Stimulated activated memory B cell treated with anti-CD40 and anti-IgM and Interleukin-4, amounts not matched to agents 10 μg/mL and 1 μg/mL and 100 μg/mL, for 72 hours (primary cell): ENCODE data around the gene OGFOD2.
"Not testable (repeated sequence)": the region's sequence is repeated elsewhere in the genome, so short reads cannot be mapped to it uniquely, and the experiment has no call there.

Experiments
- ATAC-seq: fragments of 150-1000 bp; cut with Tn5 transposase; 2 replicates; pipeline ENCODE4 v1.10.0; 2021
- H3K27ac Mint-ChIP-seq: one replicate; pipeline ENCODE4 v1.8.0; 2022; ENCODE audit warnings: mild to moderate bottlenecking, mixed read lengths
- H3K27me3 Mint-ChIP-seq: one replicate; pipeline ENCODE4 v1.8.0; 2022; ENCODE audit warnings: mixed read lengths
- H3K36me3 Mint-ChIP-seq: one replicate; pipeline ENCODE4 v1.8.0; 2022; ENCODE audit warnings: mixed read lengths
- H3K4me1 Mint-ChIP-seq: one replicate; pipeline ENCODE4 v1.8.0; 2022; ENCODE audit warnings: mixed read lengths
- H3K4me3 Mint-ChIP-seq: one replicate; pipeline ENCODE4 v1.8.0; 2022; ENCODE audit warnings: mild to moderate bottlenecking, moderate library complexity, mixed read lengths
- H3K9me3 Mint-ChIP-seq: one replicate; pipeline ENCODE4 v1.8.0; 2022; ENCODE audit warnings: mixed read lengths

The OGFOD2 gene

DNA sequence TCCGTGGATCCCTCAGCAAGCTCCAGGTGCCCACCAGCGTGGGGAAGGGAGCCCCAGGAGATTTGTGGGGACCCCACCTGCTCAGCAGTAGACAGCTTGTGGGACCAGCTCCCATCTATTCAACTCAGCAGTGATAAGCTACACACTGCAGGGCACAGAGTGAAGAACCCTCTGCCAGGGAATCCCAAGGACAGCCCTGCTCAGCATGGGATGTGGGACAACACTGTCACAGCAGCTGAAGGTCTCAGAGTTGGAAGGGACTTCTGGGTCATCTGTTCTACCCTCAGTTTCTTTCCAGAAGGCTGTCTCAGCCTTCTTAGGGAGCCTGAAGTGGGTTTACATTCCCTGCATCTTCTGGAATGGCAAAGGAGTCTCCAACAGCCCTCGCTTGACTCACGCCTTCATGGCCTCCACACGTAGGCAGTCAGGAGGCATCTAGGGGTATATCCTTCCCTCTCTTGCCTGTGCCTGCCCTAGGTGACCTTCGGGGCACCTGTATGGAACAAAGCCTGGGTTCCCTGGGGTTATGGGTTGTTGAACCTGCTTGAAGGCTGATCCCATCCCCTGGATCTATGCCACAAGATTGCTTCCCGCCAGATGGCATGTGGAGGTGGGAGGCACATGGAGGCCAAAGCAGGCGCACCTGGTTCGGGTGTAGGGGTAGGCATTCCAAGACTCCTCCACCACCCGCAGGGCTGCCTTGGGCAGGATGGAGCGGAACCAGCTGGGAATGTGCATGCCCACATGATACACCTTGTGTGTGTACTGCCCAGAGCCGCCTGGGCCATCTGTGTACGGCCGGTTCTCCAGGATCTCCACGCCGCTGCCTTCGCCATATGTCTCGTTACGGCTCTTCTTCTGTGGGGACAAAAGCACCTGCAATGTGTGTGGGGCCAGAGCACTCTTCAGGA lies 38.4 kb downstream of the OGFOD2 start:
- H3K9me3 Mint-ChIP-seq, result no peaks in the 10 kb centered on the region
- H3K4me1 Mint-ChIP-seq, result peaks cover 7% of the 10 kb centered on the region
- ATAC-seq, result no peak
- H3K27me3 Mint-ChIP-seq, result no peaks in the 10 kb centered on the region
- no peak overlapping the region for H3K27ac Mint-ChIP-seq
- no peak overlapping the region for H3K4me3 Mint-ChIP-seq
- H3K36me3 Mint-ChIP-seq, result peaks cover 21% of the 10 kb centered on the region

GRCh38 chr12:123014473-123014872 lies 39.4 kb downstream of the OGFOD2 start:
- not testable (repeated sequence) for H3K4me3 Mint-ChIP-seq, ATAC-seq

DNA sequence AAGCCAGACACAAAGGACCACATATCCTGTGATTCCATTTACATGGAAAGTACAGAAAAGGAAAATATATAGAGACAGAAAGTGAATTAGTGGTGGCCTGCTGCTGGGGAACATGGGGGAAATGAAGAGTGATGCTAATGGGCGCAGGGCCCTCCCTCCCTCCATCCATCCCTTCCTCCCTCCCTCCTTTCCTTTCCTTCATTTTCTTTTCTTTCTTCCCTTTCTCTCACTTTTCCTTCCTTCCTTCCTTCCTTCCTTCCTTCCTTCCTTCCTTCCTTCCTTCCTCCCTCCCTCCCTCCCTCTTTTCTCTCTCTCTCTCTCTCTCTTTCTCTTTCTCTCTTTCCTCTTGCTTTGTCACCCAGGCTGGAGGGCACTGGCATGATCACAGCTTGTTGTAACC lies 42.7 kb downstream of the OGFOD2 start:
- Mint-ChIP-seq H3K4me1 (peaks cover 7% of the 10 kb centered on the region), H3K27me3 (no peaks in the 10 kb centered on the region), H3K9me3 (no peaks in the 10 kb centered on the region), H3K27ac (no peak overlapping the region), H3K36me3 (peaks cover 10% of the 10 kb centered on the region), H3K4me3 (no peak overlapping the region)
- ATAC-seq, result no peak

More at GRCh38 chr12:123014473-123014872, 39.4 kb downstream of the OGFOD2 start:
- not testable (repeated sequence) for H3K4me1 Mint-ChIP-seq, H3K9me3 Mint-ChIP-seq, H3K27ac Mint-ChIP-seq, H3K27me3 Mint-ChIP-seq
- H3K36me3 Mint-ChIP-seq, result peaks cover 21% of the 10 kb centered on the region

DNA sequence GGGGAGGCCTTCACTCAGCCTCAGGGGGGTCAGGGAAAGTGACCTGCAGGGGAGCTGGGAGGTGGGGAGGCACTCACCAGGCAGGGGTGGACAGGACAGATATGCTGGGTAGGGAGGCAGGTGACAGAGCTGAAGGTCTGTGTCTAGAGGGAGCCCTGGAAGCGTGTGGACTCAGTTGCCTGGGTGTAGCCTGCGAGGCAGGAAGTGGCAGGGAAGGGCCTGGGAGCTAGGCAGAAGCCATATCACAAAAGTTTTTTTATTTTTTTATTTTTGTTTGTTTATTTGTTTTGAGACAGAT lies 44.7 kb downstream of the OGFOD2 start:
- H3K27ac Mint-ChIP-seq, result no peak overlapping the region
- H3K4me1 Mint-ChIP-seq, result peaks cover 7% of the 10 kb centered on the region
- peaks cover 10% of the 10 kb centered on the region for H3K36me3 Mint-ChIP-seq
- H3K9me3 Mint-ChIP-seq, result no peaks in the 10 kb centered on the region
- no peak overlapping the region for H3K4me3 Mint-ChIP-seq
- no peak for ATAC-seq
- H3K27me3 Mint-ChIP-seq, result no peaks in the 10 kb centered on the region

GRCh38 chr12:123021688-123022604 lies 46.9 kb downstream of the OGFOD2 start:
- no peak overlapping the region for H3K27ac Mint-ChIP-seq
- H3K27me3 Mint-ChIP-seq, result no peaks in the 10 kb centered on the region
- peaks cover 7% of the 10 kb centered on the region for H3K4me1 Mint-ChIP-seq
- H3K9me3 Mint-ChIP-seq, result no peaks in the 10 kb centered on the region
- peaks cover 5% of the 10 kb centered on the region for H3K36me3 Mint-ChIP-seq
- no peak overlapping the region for H3K4me3 Mint-ChIP-seq
- no peak for ATAC-seq

DNA sequence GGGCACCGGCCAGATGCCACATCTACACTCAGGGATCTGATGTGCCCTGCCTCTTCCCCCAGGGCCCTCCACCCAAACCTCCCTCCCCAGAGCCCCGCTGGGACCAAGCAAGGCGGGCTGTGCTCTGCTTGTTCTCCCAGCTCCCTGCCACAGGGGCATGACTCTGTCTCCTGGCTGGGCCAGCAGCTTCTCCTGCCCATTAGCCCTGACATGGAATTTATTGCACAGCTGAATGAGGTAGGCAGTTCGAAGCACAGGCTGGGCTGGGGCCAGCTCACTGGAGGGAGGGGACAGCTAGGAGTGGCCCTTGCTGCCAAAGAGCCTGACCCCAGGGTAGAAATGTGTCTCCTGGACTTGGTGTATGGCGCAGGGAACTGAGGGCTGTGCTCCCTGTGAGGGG lies 47.8 kb downstream of the OGFOD2 start:
- ATAC-seq, result no peak
- no peak overlapping the region for H3K4me3 Mint-ChIP-seq
- H3K36me3 Mint-ChIP-seq, result peaks cover 8% of the 10 kb centered on the region
- H3K27me3 Mint-ChIP-seq, result no peaks in the 10 kb centered on the region
- peaks cover 4% of the 10 kb centered on the region for H3K4me1 Mint-ChIP-seq
- no peak overlapping the region for H3K27ac Mint-ChIP-seq
- no peaks in the 10 kb centered on the region for H3K9me3 Mint-ChIP-seq

GRCh38 chr12:123024819-123025391 lies 49.9 kb downstream of the OGFOD2 start:
- no peak for ATAC-seq
- Mint-ChIP-seq H3K4me1 (no peaks in the 10 kb centered on the region), H3K36me3 (peaks cover 11% of the 10 kb centered on the region), H3K9me3 (no peaks in the 10 kb centered on the region), H3K4me3 (no peak overlapping the region), H3K27me3 (no peaks in the 10 kb centered on the region), H3K27ac (no peak overlapping the region)

DNA sequence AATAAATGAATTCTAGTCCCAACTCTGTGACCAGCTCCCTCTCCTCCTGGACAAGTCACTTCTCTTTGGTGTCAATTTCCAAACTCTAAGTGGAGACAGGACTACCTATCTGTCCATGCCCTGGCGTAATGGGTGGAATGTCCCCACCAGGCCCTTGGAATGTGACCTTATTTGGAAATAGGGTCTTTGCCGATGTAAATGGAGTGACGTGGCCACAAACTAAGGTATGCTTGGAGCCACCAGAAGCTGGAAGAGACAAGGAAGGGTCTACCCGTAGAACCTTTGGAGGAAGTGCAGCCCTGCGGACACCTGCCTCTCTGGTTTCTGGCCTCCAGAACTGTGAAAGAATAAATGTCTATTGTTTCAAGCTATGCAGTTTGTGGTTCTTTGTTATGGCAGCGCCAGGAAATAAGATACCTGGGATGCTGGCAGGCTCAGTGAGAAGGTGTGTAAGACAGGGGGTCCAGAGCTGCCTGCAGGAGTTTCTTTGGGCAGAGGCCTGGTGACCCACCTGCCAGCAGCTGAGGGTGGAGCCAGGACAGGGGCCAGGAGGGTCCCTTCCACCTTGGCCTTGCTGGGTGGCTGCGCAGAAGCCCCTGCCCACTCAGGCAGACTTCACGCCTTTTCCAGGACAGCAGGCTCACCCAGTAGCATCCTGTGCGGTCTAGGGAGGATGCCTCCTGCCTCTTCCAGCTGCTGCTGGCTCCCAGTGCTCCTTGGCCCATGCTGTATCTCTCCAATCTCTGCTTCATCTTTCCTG lies 51.2 kb downstream of the OGFOD2 start:
- Mint-ChIP-seq H3K4me3 (no peak overlapping the region), H3K9me3 (no peaks in the 10 kb centered on the region), H3K36me3 (peaks cover 6% of the 10 kb centered on the region), H3K27me3 (no peaks in the 10 kb centered on the region), H3K27ac (no peak overlapping the region), H3K4me1 (no peaks in the 10 kb centered on the region)
- no peak for ATAC-seq

DNA sequence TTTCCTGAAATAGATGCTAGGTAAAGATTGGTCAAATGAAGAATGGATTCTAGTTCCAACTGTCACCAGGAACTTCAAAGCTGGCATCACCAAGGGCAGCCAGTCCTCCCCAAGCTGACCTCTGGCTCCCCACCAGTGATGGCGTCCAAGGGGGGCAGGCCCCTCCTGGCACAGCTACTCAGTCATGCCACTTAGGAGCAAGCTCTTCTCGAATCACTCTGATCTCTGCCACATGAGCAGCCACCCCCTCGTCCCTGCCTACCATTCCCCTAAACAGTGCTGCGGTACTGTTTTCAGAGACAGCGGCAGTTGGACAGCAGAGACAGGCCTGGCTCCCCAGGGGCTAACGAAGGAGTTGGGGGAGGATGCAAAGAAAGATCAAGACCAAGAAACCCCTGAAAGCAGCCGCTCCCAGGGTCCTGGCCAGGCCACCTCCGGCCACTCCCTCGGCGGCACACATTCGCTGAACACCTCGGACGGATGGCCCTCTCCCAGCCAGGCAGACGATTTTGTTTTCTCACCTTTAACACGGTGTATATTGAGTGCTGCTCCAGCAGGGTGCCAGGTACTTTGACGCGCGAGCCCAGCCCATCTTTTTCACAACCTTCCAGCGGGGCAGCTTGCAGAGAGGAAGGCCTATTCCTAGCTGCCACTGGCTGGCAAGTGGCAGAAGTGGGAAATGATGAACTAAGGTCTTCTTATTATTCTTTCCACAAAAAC lies 52.8 kb downstream of the OGFOD2 start:
- peaks cover 6% of the 10 kb centered on the region for H3K36me3 Mint-ChIP-seq
- ATAC-seq, result no peak
- no peaks in the 10 kb centered on the region for H3K9me3 Mint-ChIP-seq
- H3K4me3 Mint-ChIP-seq, result no peak overlapping the region
- H3K27me3 Mint-ChIP-seq, result no peaks in the 10 kb centered on the region
- H3K4me1 Mint-ChIP-seq, result no peaks in the 10 kb centered on the region
- H3K27ac Mint-ChIP-seq, result no peak overlapping the region

DNA sequence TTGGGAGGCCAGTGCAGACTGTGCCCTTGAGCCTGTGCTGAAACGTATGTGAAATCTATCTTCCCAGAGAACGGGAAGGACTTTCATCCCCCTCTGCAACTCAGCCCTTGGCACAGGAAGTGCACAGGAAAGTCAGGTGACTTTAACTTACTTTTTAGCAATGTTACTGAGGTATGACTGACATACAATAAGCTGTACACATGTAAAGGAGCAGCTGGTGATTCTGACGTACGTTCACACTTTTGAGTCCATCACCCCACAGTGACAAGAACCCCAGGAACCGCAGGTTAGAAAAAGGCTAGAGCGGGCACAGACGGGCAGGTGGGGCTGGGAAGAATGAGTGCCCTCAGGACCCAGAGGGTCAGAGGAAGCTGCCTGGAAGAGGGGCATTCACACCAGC lies 53.4 kb downstream of the OGFOD2 start:
- H3K4me1 Mint-ChIP-seq, result peaks cover 2% of the 10 kb centered on the region
- no peaks in the 10 kb centered on the region for H3K9me3 Mint-ChIP-seq
- ATAC-seq, result no peak
- H3K4me3 Mint-ChIP-seq, result no peak overlapping the region
- no peak overlapping the region for H3K27ac Mint-ChIP-seq
- H3K36me3 Mint-ChIP-seq, result peaks cover 11% of the 10 kb centered on the region
- H3K27me3 Mint-ChIP-seq, result no peaks in the 10 kb centered on the region

DNA sequence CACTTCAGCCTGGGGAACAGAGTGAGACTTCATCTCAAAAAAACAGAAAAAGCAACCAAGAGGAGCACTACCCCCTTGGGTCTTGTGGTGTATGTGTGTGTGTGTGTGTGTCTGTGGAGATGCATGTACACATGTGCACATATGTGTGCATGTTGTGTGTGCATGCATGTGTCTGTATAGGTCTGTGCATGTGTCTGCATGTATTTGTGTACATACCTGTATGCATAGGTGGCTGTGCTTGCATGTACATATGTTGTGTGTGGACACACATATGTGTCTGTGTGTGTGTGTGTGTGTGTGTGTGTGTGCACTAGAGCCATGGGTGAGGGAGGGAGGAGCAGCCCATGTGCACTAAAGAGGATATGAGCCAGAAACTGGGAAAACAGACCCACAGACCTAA lies 54.5 kb downstream of the OGFOD2 start:
- Mint-ChIP-seq H3K27me3 (no peaks in the 10 kb centered on the region), H3K27ac (no peak overlapping the region), H3K4me1 (peaks cover 8% of the 10 kb centered on the region), H3K4me3 (no peak overlapping the region), H3K36me3 (peaks cover 16% of the 10 kb centered on the region), H3K9me3 (no peaks in the 10 kb centered on the region)
- no peak for ATAC-seq
